Colonic mucosa (tissue), 4 donors: ENCODE results near the gene PCDHB11. TPM values are rescaled to one million over a fixed set of nuclear protein-coding genes. Genes with fewer than 3 reads are reported as not detected.
A peak's percentile ranks its signal among the peaks of the same experiment; 100 is the strongest.
"Not testable (repeated sequence)": the region's sequence is repeated elsewhere in the genome, so short reads cannot be mapped to it uniquely, and the experiment has no call there.

Experiments
- DNase-seq: peaks from one replicate; pipeline ENCODE4 v3.0.0-alpha.2; 2020
- H3K27ac ChIP-seq: fragments of 200-600 bp; one replicate; pipeline ENCODE4 v1.8.0; 2021
- H3K27me3 ChIP-seq: fragments of 200-600 bp; one replicate; pipeline ENCODE4 v1.8.0; 2021
- H3K36me3 ChIP-seq: fragments of 200-600 bp; one replicate; pipeline ENCODE4 v1.8.0; 2021
- H3K4me1 ChIP-seq: fragments of 200-600 bp; one replicate; pipeline ENCODE4 v1.8.0; 2021; ENCODE audit warnings: mild to moderate bottlenecking
- H3K4me3 ChIP-seq: fragments of 200-600 bp; one replicate; pipeline ENCODE4 v1.8.0; 2021
- H3K9ac ChIP-seq, 2 donors: one replicate each; pipeline ENCODE4 v1.7.0; 2013; ENCODE audit warnings: control low read depth in 2 of 2, low read depth in 2 of 2, low read length in 2 of 2
- H3K9me3 ChIP-seq: fragments of 200-600 bp; one replicate; pipeline ENCODE4 v1.8.0; 2021
- intact Hi-C: fragments of 100-400 bp; cut with DNase I; formaldehyde crosslinking; loops from one replicate; pipeline ENCODE4 v1.14.1; 2022
- total RNA-seq, 2 donors: library from RNA; stranded (reverse); fragmentation: NEBNext Ultra II Directional in 1 of 2; extraction: Animal tissue kit (Norgen Biotek cat#: 25700) in 1 of 2; gene quantifications; one replicate each; pipeline ENCODE4 v1.2.1, GENCODE V29; 2021
- TF ChIP-seq, protein P1 (sequence below): fragments of 200-600 bp; IDR thresholded peaks from one replicate; pipeline ENCODE4 v1.8.0; 2022; ENCODE audit warnings: antibody characterized with exemption, mild to moderate bottlenecking
- donor health status: healthy.
- donor health status: DM: no; HTN: no; CAD: no.
- donor health status: DM: no; HTN: no; CAD: no.

PCDHB11 gene
- total RNA-seq, 2 donors from 2014 or later: 0.59 to 2.2 TPM

DNA sequence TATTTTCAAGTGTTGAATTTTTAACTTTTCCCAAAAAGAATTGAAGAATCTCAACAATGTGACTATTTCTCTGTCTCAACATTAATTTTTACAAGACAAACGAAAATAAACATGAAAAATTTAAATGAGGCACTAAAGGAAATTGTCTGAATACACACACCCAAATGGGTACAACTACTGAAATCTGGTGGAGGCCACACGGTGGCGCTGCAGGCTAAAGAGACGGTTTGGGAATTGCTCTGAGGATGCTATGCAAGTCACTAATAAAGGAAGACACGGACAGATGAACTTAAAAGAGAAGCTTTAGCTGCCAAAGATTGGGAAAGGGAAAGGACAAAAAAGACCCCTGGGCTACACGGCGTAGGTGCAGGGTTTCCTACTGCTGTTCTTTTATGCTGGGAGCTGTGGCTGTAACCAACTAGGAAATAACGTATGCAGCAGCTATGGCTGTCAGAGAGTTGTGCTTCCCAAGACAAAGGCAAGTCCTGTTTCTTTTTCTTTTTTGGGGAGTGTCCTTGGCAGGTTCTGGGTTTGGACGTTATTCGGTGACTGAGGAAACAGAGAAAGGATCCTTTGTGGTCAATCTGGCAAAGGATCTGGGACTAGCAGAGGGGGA, 7.2 kb upstream of the PCDHB11 start, which contains the start of gene PCDHB10:
Gene PCDHB10, plus strand, starts transcription at position 244 of the 616 bp plus-strand sequence. Its CDS starts 200 bp downstream, at position 444.
- TF ChIP-seq, protein P1, sequence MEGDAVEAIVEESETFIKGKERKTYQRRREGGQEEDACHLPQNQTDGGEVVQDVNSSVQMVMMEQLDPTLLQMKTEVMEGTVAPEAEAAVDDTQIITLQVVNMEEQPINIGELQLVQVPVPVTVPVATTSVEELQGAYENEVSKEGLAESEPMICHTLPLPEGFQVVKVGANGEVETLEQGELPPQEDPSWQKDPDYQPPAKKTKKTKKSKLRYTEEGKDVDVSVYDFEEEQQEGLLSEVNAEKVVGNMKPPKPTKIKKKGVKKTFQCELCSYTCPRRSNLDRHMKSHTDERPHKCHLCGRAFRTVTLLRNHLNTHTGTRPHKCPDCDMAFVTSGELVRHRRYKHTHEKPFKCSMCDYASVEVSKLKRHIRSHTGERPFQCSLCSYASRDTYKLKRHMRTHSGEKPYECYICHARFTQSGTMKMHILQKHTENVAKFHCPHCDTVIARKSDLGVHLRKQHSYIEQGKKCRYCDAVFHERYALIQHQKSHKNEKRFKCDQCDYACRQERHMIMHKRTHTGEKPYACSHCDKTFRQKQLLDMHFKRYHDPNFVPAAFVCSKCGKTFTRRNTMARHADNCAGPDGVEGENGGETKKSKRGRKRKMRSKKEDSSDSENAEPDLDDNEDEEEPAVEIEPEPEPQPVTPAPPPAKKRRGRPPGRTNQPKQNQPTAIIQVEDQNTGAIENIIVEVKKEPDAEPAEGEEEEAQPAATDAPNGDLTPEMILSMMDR: peak; percentile 31
- H3K36me3 ChIP-seq: no peaks in the 10 kb centered on the region
- peaks cover 5% of the 10 kb centered on the region for H3K9me3 ChIP-seq
- intact Hi-C loops: no loop called here
- no peaks in the 10 kb centered on the region for H3K27me3 ChIP-seq
- H3K4me3 ChIP-seq: no peak within 1 kb of the TSS
- DNase-seq: peak; percentile 26
- H3K9ac ChIP-seq: no peak within 1 kb of the TSS
- H3K4me1 ChIP-seq: no peaks in the 10 kb centered on the region
- H3K27ac ChIP-seq: no peak within 1 kb of the TSS

DNA sequence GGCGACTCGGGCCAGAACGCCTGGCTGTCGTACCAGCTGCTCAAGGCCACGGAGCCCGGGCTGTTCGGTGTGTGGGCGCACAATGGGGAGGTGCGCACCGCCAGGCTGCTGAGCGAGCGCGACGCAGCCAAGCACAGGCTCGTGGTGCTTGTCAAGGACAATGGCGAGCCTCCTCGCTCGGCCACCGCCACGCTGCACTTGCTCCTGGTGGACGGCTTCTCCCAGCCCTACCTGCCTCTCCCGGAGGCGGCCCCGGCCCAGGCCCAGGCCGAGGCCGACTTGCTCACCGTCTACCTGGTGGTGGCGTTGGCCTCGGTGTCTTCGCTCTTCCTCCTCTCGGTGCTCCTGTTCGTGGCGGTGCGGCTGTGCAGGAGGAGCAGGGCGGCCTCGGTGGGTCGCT, 5.1 kb upstream of the PCDHB11 start:
- H3K36me3 ChIP-seq, H3K27me3 ChIP-seq, H3K4me1 ChIP-seq, H3K9ac ChIP-seq, intact Hi-C loops, H3K4me3 ChIP-seq, H3K9me3 ChIP-seq, H3K27ac ChIP-seq, DNase-seq: not testable (repeated sequence)

DNA sequence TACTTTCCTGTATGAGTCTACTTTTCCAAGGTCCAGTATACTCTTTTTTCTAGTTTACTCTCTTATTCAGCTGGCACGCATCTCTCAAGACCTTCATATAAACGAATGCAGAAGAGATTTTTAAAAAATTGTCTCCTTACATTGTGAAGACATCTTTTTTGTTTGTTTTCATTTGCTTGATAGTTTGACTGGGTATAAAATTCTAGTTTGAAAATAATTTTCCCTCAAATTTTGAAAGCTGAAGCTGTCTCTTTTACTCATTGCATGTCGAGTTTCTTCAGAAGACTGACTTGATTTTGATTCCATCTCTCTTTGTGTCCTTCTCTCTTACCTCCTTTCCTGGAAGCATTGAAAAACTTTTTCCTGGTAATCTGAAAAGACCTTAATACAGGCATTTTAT, 3.1 kb upstream of the PCDHB11 start:
- Histone ChIP-seq H3K4me1 (no peaks in the 10 kb centered on the region), H3K9ac (no peak overlapping the region), H3K27me3 (no peaks in the 10 kb centered on the region), H3K9me3 (peaks cover 5% of the 10 kb centered on the region), H3K27ac (no peak overlapping the region), H3K4me3 (no peak overlapping the region), H3K36me3 (no peaks in the 10 kb centered on the region)
- intact Hi-C loops: no loop called here
- TF ChIP-seq, protein P1: no peak
- DNase-seq: no peak

DNA sequence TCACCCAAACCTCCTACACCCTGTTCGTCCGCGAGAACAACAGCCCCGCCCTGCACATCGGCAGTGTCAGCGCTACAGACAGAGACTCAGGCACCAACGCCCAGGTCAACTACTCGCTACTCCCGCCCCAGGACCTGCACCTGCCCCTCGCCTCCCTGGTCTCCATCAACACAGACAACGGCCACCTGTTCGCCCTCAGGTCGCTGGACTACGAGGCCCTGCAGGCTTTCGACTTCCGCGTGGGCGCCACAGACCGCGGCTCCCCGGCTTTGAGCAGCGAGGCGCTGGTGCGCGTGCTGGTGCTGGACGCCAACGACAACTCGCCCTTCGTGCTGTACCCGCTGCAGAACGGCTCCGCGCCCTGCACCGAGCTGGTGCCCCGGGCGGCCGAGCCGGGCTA, 1.7 kb downstream of the PCDHB11 start:
- DNase-seq, H3K27ac ChIP-seq, H3K9me3 ChIP-seq, H3K4me1 ChIP-seq, H3K9ac ChIP-seq, H3K36me3 ChIP-seq, H3K4me3 ChIP-seq, intact Hi-C loops, H3K27me3 ChIP-seq: not testable (repeated sequence)

DNA sequence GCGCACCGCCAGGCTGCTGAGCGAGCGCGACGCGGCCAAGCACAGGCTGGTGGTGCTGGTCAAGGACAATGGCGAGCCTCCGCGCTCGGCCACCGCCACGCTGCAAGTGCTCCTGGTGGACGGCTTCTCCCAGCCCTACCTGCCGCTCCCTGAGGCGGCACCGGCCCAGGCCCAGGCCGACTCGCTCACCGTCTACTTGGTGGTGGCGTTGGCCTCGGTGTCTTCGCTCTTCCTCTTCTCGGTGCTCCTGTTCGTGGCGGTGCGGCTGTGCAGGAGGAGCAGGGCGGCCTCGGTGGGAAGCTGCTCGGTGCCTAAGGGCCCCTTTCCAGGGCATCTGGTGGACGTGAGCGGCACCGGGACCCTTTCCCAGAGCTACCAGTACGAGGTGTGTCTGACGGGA, 2.2 kb downstream of the PCDHB11 start:
- intact Hi-C loops, H3K9ac ChIP-seq, H3K27ac ChIP-seq, H3K27me3 ChIP-seq, H3K4me3 ChIP-seq, DNase-seq, H3K4me1 ChIP-seq, H3K36me3 ChIP-seq, H3K9me3 ChIP-seq: not testable (repeated sequence)

DNA sequence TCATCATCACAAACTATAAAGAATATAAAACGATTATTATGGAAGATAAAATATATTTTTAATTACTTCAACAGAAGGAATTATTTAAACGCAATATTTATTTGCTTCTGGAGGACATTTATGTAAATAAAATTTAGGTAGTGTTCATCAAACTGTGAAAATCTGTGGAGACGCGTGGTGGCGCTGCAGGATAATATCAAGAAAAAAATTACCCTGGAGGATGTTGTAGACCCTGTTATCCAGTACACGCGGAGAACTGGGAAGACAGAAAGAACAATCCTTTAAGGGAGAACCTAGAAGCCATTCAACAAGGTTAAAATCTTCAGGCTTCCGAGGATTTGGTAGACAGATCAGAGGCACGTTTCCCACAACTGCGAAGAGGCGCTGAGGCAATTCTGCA, 9.1 kb downstream of the PCDHB11 start, which contains the start of gene PCDHB12:
Gene PCDHB12, plus strand, starts transcription at position 242 of the 400 bp plus-strand sequence. CDS start 189 bp downstream, outside the sequence.
- no peaks in the 10 kb centered on the region for H3K27me3 ChIP-seq
- no peaks in the 10 kb centered on the region for H3K9me3 ChIP-seq
- H3K4me3 ChIP-seq: no peak within 1 kb of the TSS

DNA sequence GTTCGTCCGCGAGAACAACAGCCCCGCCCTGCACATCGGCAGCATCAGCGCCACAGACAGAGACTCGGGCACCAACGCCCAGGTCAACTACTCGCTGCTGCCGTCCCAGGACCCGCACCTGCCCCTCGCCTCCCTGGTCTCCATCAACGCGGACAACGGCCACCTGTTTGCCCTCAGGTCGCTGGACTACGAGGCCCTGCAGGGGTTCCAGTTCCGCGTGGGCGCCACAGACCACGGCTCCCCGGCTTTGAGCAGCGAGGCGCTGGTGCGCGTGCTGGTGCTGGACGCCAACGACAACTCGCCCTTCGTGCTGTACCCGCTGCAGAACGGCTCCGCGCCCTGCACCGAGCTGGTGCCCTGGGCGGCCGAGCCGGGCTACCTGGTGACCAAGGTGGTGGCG, 10.9 kb downstream of the PCDHB11 start:
- H3K4me1 ChIP-seq, H3K9ac ChIP-seq, H3K36me3 ChIP-seq, H3K4me3 ChIP-seq, H3K27me3 ChIP-seq, DNase-seq, H3K27ac ChIP-seq, H3K9me3 ChIP-seq, intact Hi-C loops: not testable (repeated sequence)

More for the DNA sequence above, 9.1 kb downstream of the PCDHB11 start, which contains the start of gene PCDHB12:
- H3K27ac ChIP-seq: no peak within 1 kb of the TSS
- no peaks in the 10 kb centered on the region for H3K4me1 ChIP-seq
- TF ChIP-seq, protein P1: no peak
- H3K9ac ChIP-seq: no peak within 1 kb of the TSS
- H3K36me3 ChIP-seq: no peaks in the 10 kb centered on the region
- DNase-seq: no peak
- intact Hi-C loops: no loop called here

DNA sequence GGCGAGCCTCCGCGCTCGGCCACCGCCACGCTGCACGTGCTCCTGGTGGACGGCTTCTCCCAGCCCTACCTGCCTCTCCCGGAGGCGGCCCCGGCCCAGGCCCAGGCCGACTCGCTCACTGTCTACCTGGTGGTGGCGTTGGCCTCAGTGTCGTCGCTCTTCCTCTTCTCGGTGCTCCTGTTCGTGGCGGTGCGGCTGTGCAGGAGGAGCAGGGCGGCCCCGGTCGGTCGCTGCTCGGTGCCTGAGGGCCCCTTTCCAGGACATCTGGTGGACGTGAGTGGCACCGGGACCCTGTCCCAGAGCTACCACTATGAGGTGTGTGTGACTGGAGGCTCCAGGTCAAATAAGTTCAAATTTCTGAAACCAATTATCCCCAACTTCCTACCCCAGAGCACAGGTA, 11.4 kb downstream of the PCDHB11 start:
- H3K36me3 ChIP-seq, intact Hi-C loops, H3K4me3 ChIP-seq, DNase-seq, H3K27me3 ChIP-seq, H3K9me3 ChIP-seq, H3K27ac ChIP-seq, H3K9ac ChIP-seq, H3K4me1 ChIP-seq: not testable (repeated sequence)

DNA sequence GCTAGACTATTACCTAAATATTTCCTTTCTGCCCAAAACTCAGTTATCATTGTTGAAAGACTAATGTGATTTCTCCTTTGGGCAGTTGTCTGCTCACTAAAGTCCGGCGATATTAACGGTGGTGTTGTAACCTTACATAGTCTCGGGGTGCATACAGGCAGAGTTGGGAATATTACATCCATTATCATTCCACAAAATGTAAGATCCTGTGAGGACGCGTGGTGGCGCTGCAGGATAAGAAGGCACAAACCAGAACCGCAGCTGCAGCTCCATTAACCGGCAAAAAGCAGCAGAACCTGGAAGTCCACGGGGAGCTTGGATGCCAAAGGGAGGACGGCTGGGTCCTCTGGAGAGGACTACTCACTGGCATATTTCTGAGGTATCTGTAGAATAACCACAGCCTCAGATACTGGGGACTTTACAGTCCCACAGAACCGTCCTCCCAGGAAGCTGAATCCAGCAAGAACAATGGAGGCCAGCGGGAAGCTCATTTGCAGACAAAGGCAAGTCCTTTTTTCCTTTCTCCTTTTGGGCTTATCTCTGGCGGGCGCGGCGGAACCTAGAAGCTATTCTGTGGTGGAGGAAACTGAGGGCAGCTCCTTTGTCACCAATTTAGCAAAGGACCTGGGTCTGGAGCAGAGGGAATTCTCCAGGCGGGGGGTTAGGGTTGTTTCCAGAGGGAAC, 14.4 kb downstream of the PCDHB11 start, which contains the start of gene PCDHB13:
Gene PCDHB13, plus strand, starts transcription at position 264 of the 684 bp plus-strand sequence. Its CDS starts 205 bp downstream, at position 469.
- H3K9ac ChIP-seq, H3K9me3 ChIP-seq, H3K36me3 ChIP-seq, H3K27ac ChIP-seq, H3K4me3 ChIP-seq, H3K27me3 ChIP-seq, H3K4me1 ChIP-seq, intact Hi-C loops: not testable (repeated sequence)
- DNase-seq: peak; percentile 32

DNA sequence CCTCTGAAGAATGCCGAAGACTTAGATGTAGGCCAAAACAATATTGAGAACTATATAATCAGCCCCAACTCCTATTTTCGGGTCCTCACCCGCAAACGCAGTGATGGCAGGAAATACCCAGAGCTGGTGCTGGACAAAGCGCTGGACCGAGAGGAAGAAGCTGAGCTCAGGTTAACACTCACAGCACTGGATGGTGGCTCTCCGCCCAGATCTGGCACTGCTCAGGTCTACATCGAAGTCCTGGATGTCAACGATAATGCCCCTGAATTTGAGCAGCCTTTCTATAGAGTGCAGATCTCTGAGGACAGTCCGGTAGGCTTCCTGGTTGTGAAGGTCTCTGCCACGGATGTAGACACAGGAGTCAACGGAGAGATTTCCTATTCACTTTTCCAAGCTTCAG, 15.2 kb downstream of the PCDHB11 start:
- H3K36me3 ChIP-seq, H3K27me3 ChIP-seq, H3K27ac ChIP-seq, DNase-seq, H3K4me3 ChIP-seq, H3K4me1 ChIP-seq, intact Hi-C loops, H3K9me3 ChIP-seq, H3K9ac ChIP-seq: not testable (repeated sequence)
